ENCODE results near the gene TMEM212. TPM values are rescaled to one million over a fixed set of nuclear protein-coding genes. Genes with fewer than 3 reads are reported as not detected.

The TMEM212 gene
- total and polyA plus RNA-seq, 2 of the 13 experiments (the other 11 are each of a cell fraction or from before 2014, with no cell fraction given): not detected

DNA sequence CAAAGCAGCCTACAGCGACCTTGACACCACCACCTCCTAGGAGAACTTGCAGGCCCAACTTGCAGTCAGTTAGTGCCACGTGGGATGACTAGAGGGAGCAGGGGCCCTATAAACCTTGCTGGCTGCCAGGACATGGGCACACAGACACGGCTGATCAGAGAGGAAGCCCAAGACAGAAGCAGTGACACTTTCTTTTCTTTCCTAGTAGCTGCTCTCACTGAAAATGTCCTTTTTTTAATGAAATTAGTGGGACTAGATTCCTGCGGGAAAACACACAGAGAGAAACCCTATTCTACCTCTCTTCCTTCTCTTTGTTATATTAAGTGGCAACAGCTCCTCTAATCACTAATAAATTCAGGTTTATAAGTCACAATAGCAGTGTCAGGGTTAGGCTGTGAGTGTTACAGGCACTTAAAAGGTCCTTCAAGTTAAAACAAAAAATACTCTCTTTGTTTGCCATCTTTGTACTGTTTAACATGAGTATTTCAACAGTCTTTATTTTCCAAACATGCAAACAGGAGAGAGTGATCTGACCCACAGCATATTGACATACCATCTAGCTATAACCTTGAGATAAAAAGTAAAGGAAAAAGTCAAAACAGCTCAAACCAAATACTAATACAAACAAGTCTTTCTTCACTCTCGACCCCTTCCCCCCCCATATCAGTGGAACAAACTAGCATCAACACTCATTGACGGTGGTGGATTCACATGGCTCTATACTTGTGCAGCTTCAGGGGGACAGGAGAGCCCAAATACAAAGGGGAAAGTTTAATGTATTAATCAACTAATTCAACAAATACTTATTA, 2.1 kb upstream of the TMEM212 start (continued):
- TF ChIP-seq LCORL (IDR thresholded peaks at IDR 0.05) (peak; percentile 86), LCORL (CRISPR knock-in tag; IDR thresholded peaks at IDR 0.05) (peak; percentile 79; the same call in 1 of the 2 replicates), FIP1L1 (IDR thresholded peaks at IDR 0.05; ENCODE audit: borderline replicate concordance, insufficient read depth, low read depth, low read length) (no peak), JUNB (CRISPR knock-in tag; IDR thresholded peaks at IDR 0.05; ENCODE audit: borderline replicate concordance) (peak; percentile 72; the same call in 1 of the 2 replicates), NRL (CRISPR knock-in tag; IDR thresholded peaks at IDR 0.05; ENCODE audit: borderline replicate concordance) (no peak), REXO4 (CRISPR knock-in tag; IDR thresholded peaks at IDR 0.05; ENCODE audit: borderline replicate concordance) (no peak), KMT2B (CRISPR knock-in tag; IDR thresholded peaks at IDR 0.05) (peak; percentile 47; the same call in 1 of the 2 replicates), KLF9 (CRISPR knock-in tag; IDR thresholded peaks at IDR 0.05; ENCODE audit: low read depth) (0 out of 2 replicates have a peak, but pooled peaks have one; percentile 16), NONO (IDR thresholded peaks at IDR 0.05) (no peak), NONO (CRISPR knock-in tag; conservative IDR thresholded peaks at IDR 0.05) (peak; percentile 68), ERF (CRISPR knock-in tag; IDR thresholded peaks at IDR 0.05) (peak; percentile 39; the same call in 1 of the 2 replicates), TBL1XR1 (IDR thresholded peaks at IDR 0.05; ENCODE audit: borderline replicate concordance, low read length, partially characterized antibody) (peak; percentile 94), ZNF460 (CRISPR knock-in tag; IDR thresholded peaks at IDR 0.05; ENCODE audit: borderline replicate concordance) (no peak), NPAS2 (CRISPR knock-in tag; IDR thresholded peaks at IDR 0.05; ENCODE audit: borderline replicate concordance) (no peak), CHD4 (IDR thresholded peaks at IDR 0.05; ENCODE audit: borderline replicate concordance, low read length) (peak; percentile 65; the same call in 1 of the 2 replicates), MEIS1 (CRISPR knock-in tag; IDR thresholded peaks at IDR 0.05; ENCODE audit: borderline replicate concordance) (peak; percentile 92), RFX5 (IDR thresholded peaks at IDR 0.05; ENCODE audit: low read depth, low read length) (no peak), EP300 (IDR thresholded peaks at IDR 0.05; ENCODE audit: low read depth in 2 of 2, low read length in 2 of 2) (peak; percentile 93 to 100), EP300 (CRISPR knock-in tag; IDR thresholded peaks at IDR 0.05; ENCODE audit: borderline replicate concordance) (peak; percentile 99), GATAD2A (CRISPR knock-in tag; IDR thresholded peaks at IDR 0.05) (peak; percentile 94), ZFX (CRISPR knock-in tag; IDR thresholded peaks at IDR 0.05; ENCODE audit: low read depth) (peak; percentile 72), CREB1 (IDR thresholded peaks at IDR 0.05) (no peak), CREB1 (CRISPR knock-in tag; IDR thresholded peaks at IDR 0.05) (peak; percentile 85), GZF1 (CRISPR knock-in tag; IDR thresholded peaks at IDR 0.05) (peak; percentile 45; the same call in 1 of the 2 replicates), AGO1 (IDR thresholded peaks at IDR 0.05; ENCODE audit: low read depth, low read length, poor library complexity, severe bottlenecking) (no peak), SIN3A (IDR thresholded peaks at IDR 0.05; ENCODE audit: borderline replicate concordance, low read depth, low read length) (no peak), MBD4 (IDR thresholded peaks at IDR 0.05; ENCODE audit: borderline replicate concordance, low read length) (peak; percentile 98)
- TF ChIP-seq, protein P1, sequence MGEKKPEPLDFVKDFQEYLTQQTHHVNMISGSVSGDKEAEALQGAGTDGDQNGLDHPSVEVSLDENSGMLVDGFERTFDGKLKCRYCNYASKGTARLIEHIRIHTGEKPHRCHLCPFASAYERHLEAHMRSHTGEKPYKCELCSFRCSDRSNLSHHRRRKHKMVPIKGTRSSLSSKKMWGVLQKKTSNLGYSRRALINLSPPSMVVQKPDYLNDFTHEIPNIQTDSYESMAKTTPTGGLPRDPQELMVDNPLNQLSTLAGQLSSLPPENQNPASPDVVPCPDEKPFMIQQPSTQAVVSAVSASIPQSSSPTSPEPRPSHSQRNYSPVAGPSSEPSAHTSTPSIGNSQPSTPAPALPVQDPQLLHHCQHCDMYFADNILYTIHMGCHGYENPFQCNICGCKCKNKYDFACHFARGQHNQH (CRISPR knock-in tag; IDR thresholded peaks at IDR 0.05): peak; percentile 54; the same call in 1 of the 2 replicates
- TF ChIP-seq, protein P2, sequence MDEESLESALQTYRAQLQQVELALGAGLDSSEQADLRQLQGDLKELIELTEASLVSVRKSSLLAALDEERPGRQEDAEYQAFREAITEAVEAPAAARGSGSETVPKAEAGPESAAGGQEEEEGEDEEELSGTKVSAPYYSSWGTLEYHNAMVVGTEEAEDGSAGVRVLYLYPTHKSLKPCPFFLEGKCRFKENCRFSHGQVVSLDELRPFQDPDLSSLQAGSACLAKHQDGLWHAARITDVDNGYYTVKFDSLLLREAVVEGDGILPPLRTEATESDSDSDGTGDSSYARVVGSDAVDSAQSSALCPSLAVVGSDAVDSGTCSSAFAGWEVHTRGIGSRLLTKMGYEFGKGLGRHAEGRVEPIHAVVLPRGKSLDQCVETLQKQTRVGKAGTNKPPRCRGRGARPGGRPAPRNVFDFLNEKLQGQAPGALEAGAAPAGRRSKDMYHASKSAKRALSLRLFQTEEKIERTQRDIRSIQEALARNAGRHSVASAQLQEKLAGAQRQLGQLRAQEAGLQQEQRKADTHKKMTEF (CRISPR knock-in tag; IDR thresholded peaks at IDR 0.05): peak; percentile 97
- TF ChIP-seq, protein P3, sequence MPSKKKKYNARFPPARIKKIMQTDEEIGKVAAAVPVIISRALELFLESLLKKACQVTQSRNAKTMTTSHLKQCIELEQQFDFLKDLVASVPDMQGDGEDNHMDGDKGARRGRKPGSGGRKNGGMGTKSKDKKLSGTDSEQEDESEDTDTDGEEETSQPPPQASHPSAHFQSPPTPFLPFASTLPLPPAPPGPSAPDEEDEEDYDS (CRISPR knock-in tag; IDR thresholded peaks at IDR 0.05): peak; percentile 85

Data from HepG2 (cell line).